A549 treated with dexamethasone at 1 μM for 4 hours (cell line): ENCODE data around the gene XAGE2. TPM values are rescaled to one million over a fixed set of nuclear protein-coding genes. Genes with fewer than 3 reads are reported as not detected.

Source experiments
- total RNA-seq: library from RNA; stranded (reverse); fragments of 200-300 nt; extraction: Qiagen RNA extraction; gene quantifications from 5 replicates; pipeline ENCODE4 v1.2.3, GENCODE V29; 2022

The XAGE2 gene
- not detected in 5 replicates for total RNA-seq

GRCh38 chrX:52368368-52369055 lies at the start of gene XAGE2:
Gene XAGE2 (plus strand): TSS chrX:52369021. CDS start chrX:52370015, 994 bp downstream.

Other genes with a start within 250 kb of the XAGE2 start
- 5.9 to 11.3 TPM (median 8.9 TPM) in 5 replicates for gene MAGED4, start 184.1 kb upstream of the XAGE2 start, total RNA-seq
- 21.1 to 62.0 TPM (median 33.5 TPM) in 5 replicates for gene XAGE1A, start 126.8 kb downstream of the XAGE2 start, total RNA-seq
- 183 to 315 TPM (median 213 TPM) in 5 replicates for gene XAGE1B, start 148.0 kb downstream of the XAGE2 start, total RNA-seq